WTC11 (cell line): ENCODE data around the gene LPAR3. TPM values are rescaled to one million over a fixed set of nuclear protein-coding genes. Genes with fewer than 3 reads are reported as not detected.

Experiments used
- ATAC-seq: fragments of 200-7000 bp; cut with Tn5 transposase; 2 replicates; pipeline ENCODE4 v1.10.0; 2021; ENCODE audit warnings: mild to moderate bottlenecking, moderate library complexity
- CTCF ChIA-PET: fragments of 300-600 bp; sonication (Branson Sonifier 250); formaldehyde crosslinking; loops from one replicate; lab custom pipeline; 2021; ENCODE audit warnings: antibody characterized with exemption; lab: Charles Lee
- POLR2A ChIA-PET: fragments of 350-600 bp; sonication (Branson Sonifier 250); formaldehyde crosslinking; loops from one replicate; lab custom pipeline; 2021; ENCODE audit warnings: antibody characterized with exemption; lab: Charles Lee
- DNase-seq: peaks from one replicate; pipeline ENCODE4 v3.0.0; 2021; ENCODE audit warnings: low spot score
- H3K27ac Mint-ChIP-seq: 2 replicates; pipeline ENCODE4 v1.8.0; 2021; ENCODE audit warnings: mixed read lengths
- H3K27me3 Mint-ChIP-seq: 2 replicates; pipeline ENCODE4 v1.8.0; 2021; ENCODE audit warnings: low read depth, mild to moderate bottlenecking, moderate library complexity, mixed read lengths
- H3K36me3 Mint-ChIP-seq: 2 replicates; pipeline ENCODE4 v1.8.0; 2021; ENCODE audit warnings: mixed read lengths
- H3K4me1 Mint-ChIP-seq: 2 replicates; pipeline ENCODE4 v1.8.0; 2022; ENCODE audit warnings: mixed read lengths
- H3K4me3 Mint-ChIP-seq: 2 replicates; pipeline ENCODE4 v1.8.0; 2021; ENCODE audit warnings: mild to moderate bottlenecking, moderate library complexity, mixed read lengths
- H3K9me3 Mint-ChIP-seq: 2 replicates; pipeline ENCODE4 v1.8.0; 2021; ENCODE audit warnings: mixed read lengths
- ELF4 ChIP-seq: sonication (generic); formaldehyde crosslinking; IDR thresholded peaks from 2 replicates; pipeline ENCODE4 v1.8.1; 2022; ENCODE audit warnings: low read depth, mild to moderate bottlenecking, moderate library complexity, missing genetic modification reagents
- GABPB1 ChIP-seq: sonication (generic); formaldehyde crosslinking; IDR thresholded peaks from 2 replicates; pipeline ENCODE4 v1.8.1; 2023; ENCODE audit warnings: mild to moderate bottlenecking, missing genetic modification reagents
- IRF2 ChIP-seq: sonication (generic); formaldehyde crosslinking; IDR thresholded peaks from 2 replicates; pipeline ENCODE4 v1.8.0; 2022; ENCODE audit warnings: low read depth, missing genetic modification reagents, borderline replicate concordance
- RORB ChIP-seq: fragments of 250-450 bp; sonication (Bioruptor Pico); IDR thresholded peaks from 2 replicates; pipeline ENCODE4 v1.9.0; 2021; ENCODE audit warnings: mild to moderate bottlenecking
- SMAD4 ChIP-seq: sonication (generic); formaldehyde crosslinking; IDR thresholded peaks from 2 replicates; pipeline ENCODE4 v1.8.0; 2022; ENCODE audit warnings: mild to moderate bottlenecking, missing genetic modification reagents
- SP1 ChIP-seq: sonication (generic); formaldehyde crosslinking; conservative IDR thresholded peaks from 2 replicates; pipeline ENCODE4 v1.8.1; 2022; ENCODE audit warnings: missing genetic modification reagents
- TEAD1 ChIP-seq: sonication (generic); formaldehyde crosslinking; IDR thresholded peaks from 2 replicates; pipeline ENCODE4 v1.8.0; 2022; ENCODE audit warnings: mild to moderate bottlenecking, missing genetic modification reagents
- ZNF138 ChIP-seq: sonication (generic); formaldehyde crosslinking; conservative IDR thresholded peaks from 2 replicates; pipeline ENCODE4 v1.8.1; 2022; ENCODE audit warnings: mild to moderate bottlenecking, moderate library complexity, missing genetic modification reagents
- ZNF263 ChIP-seq: sonication (generic); formaldehyde crosslinking; IDR thresholded peaks from 2 replicates; pipeline ENCODE4 v1.8.1; 2022; ENCODE audit warnings: low read depth, mild to moderate bottlenecking, moderate library complexity, missing genetic modification reagents
- ZNF317 ChIP-seq: sonication (generic); formaldehyde crosslinking; IDR thresholded peaks from 2 replicates; pipeline ENCODE4 v1.8.1; 2023; ENCODE audit warnings: low read depth, mild to moderate bottlenecking, moderate library complexity, missing genetic modification reagents, borderline replicate concordance
- total RNA-seq: library from RNA; stranded (reverse); gene quantifications from 3 replicates; pipeline ENCODE4 v1.2.3, GENCODE V29; 2021
- TF ChIP-seq, protein P1 (sequence below): sonication (generic); formaldehyde crosslinking; IDR thresholded peaks from 2 replicates; pipeline ENCODE4 v1.8.1; 2022; ENCODE audit warnings: mild to moderate bottlenecking, missing genetic modification reagents, moderate library complexity, borderline replicate concordance
- TF ChIP-seq, protein P2 (sequence below): fragments of 250-450 bp; sonication (Bioruptor Pico); conservative IDR thresholded peaks from 2 replicates; pipeline ENCODE4 v1.9.0; 2021; ENCODE audit warnings: mild to moderate bottlenecking
- TF ChIP-seq, protein P3 (sequence below): sonication (generic); formaldehyde crosslinking; IDR thresholded peaks from 2 replicates; pipeline ENCODE4 v1.8.0; 2022; ENCODE audit warnings: mild to moderate bottlenecking, missing genetic modification reagents
- TF ChIP-seq, protein P4 (sequence below): sonication (generic); formaldehyde crosslinking; IDR thresholded peaks from 2 replicates; pipeline ENCODE4 v1.8.0; 2022; ENCODE audit warnings: missing genetic modification reagents
- TF ChIP-seq, protein P5 (sequence below): sonication (generic); formaldehyde crosslinking; IDR thresholded peaks from 2 replicates; pipeline ENCODE4 v1.8.1; 2023; ENCODE audit warnings: mild to moderate bottlenecking, missing genetic modification reagents, moderate library complexity
- TF ChIP-seq, protein P6 (sequence below): sonication (generic); formaldehyde crosslinking; IDR thresholded peaks from 2 replicates; pipeline ENCODE4 v1.8.0; 2023; ENCODE audit warnings: missing genetic modification reagents
- TF ChIP-seq, protein P7 (sequence below): sonication (generic); formaldehyde crosslinking; IDR thresholded peaks from 2 replicates; pipeline ENCODE4 v1.8.1; 2023; ENCODE audit warnings: mild to moderate bottlenecking, missing genetic modification reagents
- TF ChIP-seq, protein P8 (sequence below): sonication (generic); formaldehyde crosslinking; conservative IDR thresholded peaks from 2 replicates; pipeline ENCODE4 v1.8.1; 2023; ENCODE audit warnings: mild to moderate bottlenecking, low read depth, missing genetic modification reagents, moderate library complexity

LPAR3 gene
- total RNA-seq, 1 experiment from 2014 or later, result 33.3 TPM

DNA sequence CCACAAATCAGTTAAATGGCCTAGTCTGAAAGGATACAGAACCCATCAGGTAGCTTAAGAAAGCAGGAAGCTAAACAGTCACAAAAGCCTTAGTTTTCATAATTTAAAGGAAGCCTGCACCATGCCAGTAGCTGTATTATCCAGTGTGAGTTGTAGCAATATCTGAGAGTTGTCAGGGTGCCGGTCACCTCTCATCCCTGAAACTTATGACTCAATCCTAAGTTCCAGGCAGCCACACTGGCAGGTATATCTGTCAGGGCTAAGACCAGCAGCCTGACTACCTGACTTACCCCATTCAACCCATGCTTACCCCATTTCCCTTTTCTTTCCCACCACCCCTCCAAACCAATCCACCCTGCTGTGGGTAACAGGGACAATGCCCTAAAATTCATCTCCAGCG, 37.8 kb upstream of the LPAR3 start (continued):
- TF ChIP-seq, protein P1, sequence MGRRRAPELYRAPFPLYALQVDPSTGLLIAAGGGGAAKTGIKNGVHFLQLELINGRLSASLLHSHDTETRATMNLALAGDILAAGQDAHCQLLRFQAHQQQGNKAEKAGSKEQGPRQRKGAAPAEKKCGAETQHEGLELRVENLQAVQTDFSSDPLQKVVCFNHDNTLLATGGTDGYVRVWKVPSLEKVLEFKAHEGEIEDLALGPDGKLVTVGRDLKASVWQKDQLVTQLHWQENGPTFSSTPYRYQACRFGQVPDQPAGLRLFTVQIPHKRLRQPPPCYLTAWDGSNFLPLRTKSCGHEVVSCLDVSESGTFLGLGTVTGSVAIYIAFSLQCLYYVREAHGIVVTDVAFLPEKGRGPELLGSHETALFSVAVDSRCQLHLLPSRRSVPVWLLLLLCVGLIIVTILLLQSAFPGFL (CRISPR knock-in tag), result no peak
- TF ChIP-seq RORB (CRISPR knock-in tag), result no peak
- no peak for TF ChIP-seq ZNF317 (CRISPR knock-in tag)
- no peak for TF ChIP-seq ZNF138 (CRISPR knock-in tag)
- TF ChIP-seq, protein P2, sequence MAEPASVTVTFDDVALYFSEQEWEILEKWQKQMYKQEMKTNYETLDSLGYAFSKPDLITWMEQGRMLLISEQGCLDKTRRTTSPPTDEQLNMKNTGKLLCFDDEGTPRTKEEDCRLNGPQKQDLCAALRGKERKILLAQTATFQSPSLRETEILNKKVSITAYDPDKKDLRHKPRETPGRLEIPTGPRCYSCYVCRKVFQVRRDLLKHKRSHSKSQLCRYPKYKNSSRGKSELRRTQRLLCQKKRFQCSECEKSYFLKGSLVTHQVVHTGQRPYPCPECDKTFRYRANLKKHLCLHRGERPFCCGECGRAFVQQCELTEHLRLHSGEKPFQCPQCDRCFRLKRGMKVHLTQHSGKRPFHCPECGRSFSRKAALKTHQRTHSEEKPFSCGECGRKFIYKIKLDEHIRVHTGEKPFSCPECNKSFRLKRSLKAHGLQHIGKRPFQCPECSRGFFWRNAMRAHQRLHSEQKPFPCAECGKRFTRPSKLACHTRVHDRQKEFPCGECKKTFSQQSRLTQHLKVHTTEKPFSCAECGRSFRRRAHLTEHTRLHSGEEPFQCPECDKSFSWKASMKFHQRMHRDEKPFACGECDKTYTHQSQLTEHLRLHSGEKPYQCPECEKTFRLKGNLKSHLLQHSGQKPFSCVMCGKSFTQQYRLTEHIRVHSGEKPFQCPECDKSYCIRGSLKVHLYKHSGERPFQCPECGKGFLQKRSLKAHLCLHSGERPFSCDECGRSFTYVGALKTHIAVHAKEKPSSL (CRISPR knock-in tag), result no peak
- TF ChIP-seq, protein P3, sequence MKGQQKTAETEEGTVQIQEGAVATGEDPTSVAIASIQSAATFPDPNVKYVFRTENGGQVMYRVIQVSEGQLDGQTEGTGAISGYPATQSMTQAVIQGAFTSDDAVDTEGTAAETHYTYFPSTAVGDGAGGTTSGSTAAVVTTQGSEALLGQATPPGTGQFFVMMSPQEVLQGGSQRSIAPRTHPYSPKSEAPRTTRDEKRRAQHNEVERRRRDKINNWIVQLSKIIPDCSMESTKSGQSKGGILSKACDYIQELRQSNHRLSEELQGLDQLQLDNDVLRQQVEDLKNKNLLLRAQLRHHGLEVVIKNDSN (CRISPR knock-in tag), result no peak
- TF ChIP-seq ZNF263, result no peak
- no peak for TF ChIP-seq TEAD1
- TF ChIP-seq ELF4 (CRISPR knock-in tag), result no peak
- TF ChIP-seq, all 79 proteins: peak for 0

DNA sequence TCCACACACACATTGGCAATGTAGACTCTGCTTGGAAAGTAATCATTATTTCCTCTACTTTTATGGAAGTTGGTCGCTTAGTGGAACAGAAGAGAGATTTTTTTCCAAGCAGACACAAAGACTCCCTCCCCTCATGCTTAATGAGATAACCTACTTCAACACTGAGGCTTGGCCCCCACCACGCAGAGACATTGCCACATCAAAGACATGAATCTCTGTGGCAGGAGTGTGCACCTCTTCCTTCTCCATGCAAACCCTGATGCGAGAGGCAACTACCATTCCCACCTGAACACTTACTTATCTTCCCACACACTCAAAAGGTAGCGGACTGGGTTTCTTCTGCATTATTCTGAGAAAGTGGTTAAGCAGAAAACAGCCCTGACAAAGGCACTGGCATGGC, 37.3 kb upstream of the LPAR3 start:
- no peaks in the 10 kb centered on the region for H3K9me3 Mint-ChIP-seq
- ChIA-PET POLR2A (no interaction called here), CTCF (interaction anchor here (1.6 kb wide), 1 partner anchor 329 kb away, joined by 3 read pairs; the partner anchor contains the start of gene C1orf52)
- ATAC-seq (no peak), DNase-seq (no peak)
- 0 out of 2 replicates have a peak overlapping the region, but pooled peaks have one; percentile 34 for H3K27ac Mint-ChIP-seq
- H3K4me1 Mint-ChIP-seq, result peaks cover 17% of the 10 kb centered on the region
- H3K4me3 Mint-ChIP-seq, result no peak overlapping the region
- no peaks in the 10 kb centered on the region for H3K36me3 Mint-ChIP-seq
- no peaks in the 10 kb centered on the region; the same call in 1 of the 2 replicates for H3K27me3 Mint-ChIP-seq
- no peak for TF ChIP-seq SMAD4
- TF ChIP-seq SP1 (CRISPR knock-in tag), result no peak
- TF ChIP-seq, protein P4, sequence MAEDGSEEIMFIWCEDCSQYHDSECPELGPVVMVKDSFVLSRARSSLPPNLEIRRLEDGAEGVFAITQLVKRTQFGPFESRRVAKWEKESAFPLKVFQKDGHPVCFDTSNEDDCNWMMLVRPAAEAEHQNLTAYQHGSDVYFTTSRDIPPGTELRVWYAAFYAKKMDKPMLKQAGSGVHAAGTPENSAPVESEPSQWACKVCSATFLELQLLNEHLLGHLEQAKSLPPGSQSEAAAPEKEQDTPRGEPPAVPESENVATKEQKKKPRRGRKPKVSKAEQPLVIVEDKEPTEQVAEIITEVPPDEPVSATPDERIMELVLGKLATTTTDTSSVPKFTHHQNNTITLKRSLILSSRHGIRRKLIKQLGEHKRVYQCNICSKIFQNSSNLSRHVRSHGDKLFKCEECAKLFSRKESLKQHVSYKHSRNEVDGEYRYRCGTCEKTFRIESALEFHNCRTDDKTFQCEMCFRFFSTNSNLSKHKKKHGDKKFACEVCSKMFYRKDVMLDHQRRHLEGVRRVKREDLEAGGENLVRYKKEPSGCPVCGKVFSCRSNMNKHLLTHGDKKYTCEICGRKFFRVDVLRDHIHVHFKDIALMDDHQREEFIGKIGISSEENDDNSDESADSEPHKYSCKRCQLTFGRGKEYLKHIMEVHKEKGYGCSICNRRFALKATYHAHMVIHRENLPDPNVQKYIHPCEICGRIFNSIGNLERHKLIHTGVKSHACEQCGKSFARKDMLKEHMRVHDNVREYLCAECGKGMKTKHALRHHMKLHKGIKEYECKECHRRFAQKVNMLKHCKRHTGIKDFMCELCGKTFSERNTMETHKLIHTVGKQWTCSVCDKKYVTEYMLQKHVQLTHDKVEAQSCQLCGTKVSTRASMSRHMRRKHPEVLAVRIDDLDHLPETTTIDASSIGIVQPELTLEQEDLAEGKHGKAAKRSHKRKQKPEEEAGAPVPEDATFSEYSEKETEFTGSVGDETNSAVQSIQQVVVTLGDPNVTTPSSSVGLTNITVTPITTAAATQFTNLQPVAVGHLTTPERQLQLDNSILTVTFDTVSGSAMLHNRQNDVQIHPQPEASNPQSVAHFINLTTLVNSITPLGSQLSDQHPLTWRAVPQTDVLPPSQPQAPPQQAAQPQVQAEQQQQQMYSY (CRISPR knock-in tag), result no peak
- TF ChIP-seq, protein P3 (CRISPR knock-in tag), result no peak
- TF ChIP-seq, protein P5, sequence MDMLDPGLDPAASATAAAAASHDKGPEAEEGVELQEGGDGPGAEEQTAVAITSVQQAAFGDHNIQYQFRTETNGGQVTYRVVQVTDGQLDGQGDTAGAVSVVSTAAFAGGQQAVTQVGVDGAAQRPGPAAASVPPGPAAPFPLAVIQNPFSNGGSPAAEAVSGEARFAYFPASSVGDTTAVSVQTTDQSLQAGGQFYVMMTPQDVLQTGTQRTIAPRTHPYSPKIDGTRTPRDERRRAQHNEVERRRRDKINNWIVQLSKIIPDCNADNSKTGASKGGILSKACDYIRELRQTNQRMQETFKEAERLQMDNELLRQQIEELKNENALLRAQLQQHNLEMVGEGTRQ (CRISPR knock-in tag), result no peak
- no peak for TF ChIP-seq IRF2 (CRISPR knock-in tag)
- TF ChIP-seq, protein P6, sequence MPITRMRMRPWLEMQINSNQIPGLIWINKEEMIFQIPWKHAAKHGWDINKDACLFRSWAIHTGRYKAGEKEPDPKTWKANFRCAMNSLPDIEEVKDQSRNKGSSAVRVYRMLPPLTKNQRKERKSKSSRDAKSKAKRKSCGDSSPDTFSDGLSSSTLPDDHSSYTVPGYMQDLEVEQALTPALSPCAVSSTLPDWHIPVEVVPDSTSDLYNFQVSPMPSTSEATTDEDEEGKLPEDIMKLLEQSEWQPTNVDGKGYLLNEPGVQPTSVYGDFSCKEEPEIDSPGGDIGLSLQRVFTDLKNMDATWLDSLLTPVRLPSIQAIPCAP (CRISPR knock-in tag), result no peak
- no peak for TF ChIP-seq ZNF317 (CRISPR knock-in tag)
- no peak for TF ChIP-seq ZNF263
- TF ChIP-seq, protein P7, sequence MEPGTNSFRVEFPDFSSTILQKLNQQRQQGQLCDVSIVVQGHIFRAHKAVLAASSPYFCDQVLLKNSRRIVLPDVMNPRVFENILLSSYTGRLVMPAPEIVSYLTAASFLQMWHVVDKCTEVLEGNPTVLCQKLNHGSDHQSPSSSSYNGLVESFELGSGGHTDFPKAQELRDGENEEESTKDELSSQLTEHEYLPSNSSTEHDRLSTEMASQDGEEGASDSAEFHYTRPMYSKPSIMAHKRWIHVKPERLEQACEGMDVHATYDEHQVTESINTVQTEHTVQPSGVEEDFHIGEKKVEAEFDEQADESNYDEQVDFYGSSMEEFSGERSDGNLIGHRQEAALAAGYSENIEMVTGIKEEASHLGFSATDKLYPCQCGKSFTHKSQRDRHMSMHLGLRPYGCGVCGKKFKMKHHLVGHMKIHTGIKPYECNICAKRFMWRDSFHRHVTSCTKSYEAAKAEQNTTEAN (CRISPR knock-in tag), result no peak
- TF ChIP-seq ELF4 (CRISPR knock-in tag), result no peak
- no peak for TF ChIP-seq GABPB1 (CRISPR knock-in tag)
- TF ChIP-seq, protein P8, sequence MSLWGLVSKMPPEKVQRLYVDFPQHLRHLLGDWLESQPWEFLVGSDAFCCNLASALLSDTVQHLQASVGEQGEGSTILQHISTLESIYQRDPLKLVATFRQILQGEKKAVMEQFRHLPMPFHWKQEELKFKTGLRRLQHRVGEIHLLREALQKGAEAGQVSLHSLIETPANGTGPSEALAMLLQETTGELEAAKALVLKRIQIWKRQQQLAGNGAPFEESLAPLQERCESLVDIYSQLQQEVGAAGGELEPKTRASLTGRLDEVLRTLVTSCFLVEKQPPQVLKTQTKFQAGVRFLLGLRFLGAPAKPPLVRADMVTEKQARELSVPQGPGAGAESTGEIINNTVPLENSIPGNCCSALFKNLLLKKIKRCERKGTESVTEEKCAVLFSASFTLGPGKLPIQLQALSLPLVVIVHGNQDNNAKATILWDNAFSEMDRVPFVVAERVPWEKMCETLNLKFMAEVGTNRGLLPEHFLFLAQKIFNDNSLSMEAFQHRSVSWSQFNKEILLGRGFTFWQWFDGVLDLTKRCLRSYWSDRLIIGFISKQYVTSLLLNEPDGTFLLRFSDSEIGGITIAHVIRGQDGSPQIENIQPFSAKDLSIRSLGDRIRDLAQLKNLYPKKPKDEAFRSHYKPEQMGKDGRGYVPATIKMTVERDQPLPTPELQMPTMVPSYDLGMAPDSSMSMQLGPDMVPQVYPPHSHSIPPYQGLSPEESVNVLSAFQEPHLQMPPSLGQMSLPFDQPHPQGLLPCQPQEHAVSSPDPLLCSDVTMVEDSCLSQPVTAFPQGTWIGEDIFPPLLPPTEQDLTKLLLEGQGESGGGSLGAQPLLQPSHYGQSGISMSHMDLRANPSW (CRISPR knock-in tag), result no peak
